GM12892 (cell line): Measurements from ENCODE around the gene FAM13A.

Experiments
- DNase-seq: peaks from one replicate; pipeline ENCODE4 v3.0.0; 2011; ENCODE audit not compliant: insufficient read length
- FAIRE-seq: peaks from 2 replicates; lab custom pipeline; 2011; peaks lifted over from hg19 to GRCh38; lab: Jason Lieb, UNC
- POLR2A ChIP-seq: IDR thresholded peaks from 2 replicates; pipeline ENCODE4 v1.6.1; 2011; ENCODE audit warnings: low read depth, low read length, control low read depth
- POLR2AphosphoS5 ChIP-seq: IDR thresholded peaks from 2 replicates; pipeline ENCODE4 v1.6.1; 2011; ENCODE audit warnings: low read depth, low read length, control low read depth
- TAF1 ChIP-seq: IDR thresholded peaks from 2 replicates; pipeline ENCODE4 v1.6.1; 2011; ENCODE audit warnings: low read depth, mild to moderate bottlenecking, control low read depth, low read length, borderline replicate concordance

The FAM13A gene

DNA sequence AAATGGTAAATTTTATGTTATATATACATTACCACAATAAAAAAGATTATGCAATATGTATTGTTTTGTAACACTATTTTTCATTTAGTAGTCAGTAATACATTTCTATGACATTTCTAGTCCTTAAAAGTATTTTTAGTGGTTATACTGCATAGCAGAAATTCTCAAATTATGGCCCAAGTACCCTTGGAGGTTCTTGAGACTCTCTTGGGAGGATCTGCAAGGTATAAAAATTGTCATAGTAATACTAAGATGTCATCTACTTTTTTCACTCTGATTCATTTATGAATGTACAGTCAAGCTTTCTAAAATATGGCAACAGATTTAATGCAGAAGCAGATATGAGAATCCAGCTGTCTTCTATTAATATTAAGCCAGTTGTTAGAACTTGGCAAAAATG is 220.8 kb downstream of the FAM13A start:
- TF ChIP-seq TAF1, result no peak
- TF ChIP-seq POLR2A, result no peak
- no peak for TF ChIP-seq POLR2AphosphoS5
- FAIRE-seq (no peak), DNase-seq (no peak)

DNA sequence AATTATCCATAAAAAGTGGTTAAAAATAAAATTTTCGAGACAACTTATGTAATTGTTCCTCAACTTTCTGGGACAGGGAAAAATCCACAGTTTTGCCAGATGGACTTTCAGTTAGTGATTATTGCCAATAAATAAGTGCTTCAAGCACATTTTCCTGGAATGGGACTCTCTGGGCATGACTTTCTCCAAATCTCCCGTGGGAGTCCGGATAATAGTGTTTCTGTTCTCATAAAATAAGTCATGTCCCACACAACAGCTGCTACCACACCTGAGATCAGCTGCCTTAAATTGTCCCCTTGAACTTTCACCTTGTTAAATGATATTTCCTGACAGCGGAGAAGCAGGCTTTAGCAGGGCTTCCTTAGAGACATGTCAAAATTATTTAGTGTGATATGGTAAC is 226.0 kb downstream of the FAM13A start:
- DNase-seq, result no peak
- no peak for FAIRE-seq
- TF ChIP-seq POLR2AphosphoS5 (no peak), TAF1 (no peak), POLR2A (no peak)

DNA sequence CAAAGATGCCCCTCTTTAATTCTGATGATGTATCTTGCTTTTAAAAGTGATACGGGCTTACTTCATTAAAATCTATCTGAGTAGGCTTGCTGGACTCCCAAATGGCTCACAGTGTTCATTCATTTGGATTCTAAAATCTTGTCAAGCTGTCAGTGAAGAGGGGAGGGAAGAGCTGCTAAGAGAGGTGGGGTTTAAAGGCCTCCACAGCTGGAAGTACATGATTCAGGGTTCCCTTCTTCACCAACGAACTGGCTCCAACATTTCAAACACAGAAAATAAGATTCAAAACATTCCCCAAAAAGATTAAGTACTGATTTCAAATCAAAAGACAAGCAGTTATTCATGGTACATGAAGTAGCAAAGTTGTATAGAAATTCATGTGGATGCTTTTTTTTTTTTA is 226.4 kb downstream of the FAM13A start:
- FAIRE-seq, result no peak
- DNase-seq, result no peak
- TF ChIP-seq POLR2A (no peak), TAF1 (no peak), POLR2AphosphoS5 (no peak)

GRCh38 chr4:88828842-88829571 is 228.0 kb downstream of the FAM13A start:
- FAIRE-seq (no peak), DNase-seq (no peak)
- no peak for TF ChIP-seq POLR2A
- no peak for TF ChIP-seq TAF1
- no peak for TF ChIP-seq POLR2AphosphoS5

DNA sequence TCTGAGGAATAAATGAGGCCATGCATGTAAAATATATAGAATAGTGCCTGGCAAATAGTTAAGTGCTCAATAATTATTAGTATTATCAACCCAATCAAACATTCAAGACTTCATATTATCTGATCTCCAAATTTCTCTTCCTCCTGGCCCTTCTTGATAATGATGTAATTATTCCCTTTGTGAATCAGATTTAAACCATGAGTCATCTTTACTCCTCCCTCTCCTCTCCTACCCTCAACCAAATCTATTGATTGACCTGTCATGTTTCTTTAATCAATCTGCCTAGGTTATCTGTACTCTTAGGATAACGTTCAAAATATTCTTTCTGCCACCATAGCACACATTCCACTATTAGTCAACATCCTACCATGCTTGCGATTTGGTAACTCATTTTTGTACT is 229.5 kb downstream of the FAM13A start:
- no peak for FAIRE-seq

DNA sequence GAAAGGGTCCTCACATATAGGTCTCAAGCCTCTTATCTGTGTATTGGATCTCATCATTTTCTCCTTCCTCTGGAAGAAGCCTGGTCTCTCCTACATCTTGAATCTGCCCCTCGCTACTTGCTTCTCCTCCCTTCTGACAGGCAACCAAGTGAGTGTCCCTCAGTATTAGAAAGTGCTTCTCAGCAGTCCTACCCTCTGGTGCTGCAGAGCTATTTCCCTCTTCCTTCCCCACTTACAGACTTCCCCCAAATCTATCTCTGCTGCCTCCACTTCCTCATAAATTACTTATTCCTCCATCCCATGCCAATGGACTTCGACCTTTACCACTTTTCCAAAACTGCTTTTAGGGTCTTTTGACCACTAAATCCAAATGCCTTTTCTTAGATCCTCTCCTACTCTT is 230.2 kb downstream of the FAM13A start:
- TF ChIP-seq POLR2AphosphoS5 (no peak), TAF1 (no peak), POLR2A (no peak)
- DNase-seq, result no peak
- FAIRE-seq, result no peak

More for the DNA sequence above, 229.5 kb downstream of the FAM13A start:
- DNase-seq, result no peak
- TF ChIP-seq POLR2AphosphoS5, result no peak
- no peak for TF ChIP-seq POLR2A
- no peak for TF ChIP-seq TAF1

DNA sequence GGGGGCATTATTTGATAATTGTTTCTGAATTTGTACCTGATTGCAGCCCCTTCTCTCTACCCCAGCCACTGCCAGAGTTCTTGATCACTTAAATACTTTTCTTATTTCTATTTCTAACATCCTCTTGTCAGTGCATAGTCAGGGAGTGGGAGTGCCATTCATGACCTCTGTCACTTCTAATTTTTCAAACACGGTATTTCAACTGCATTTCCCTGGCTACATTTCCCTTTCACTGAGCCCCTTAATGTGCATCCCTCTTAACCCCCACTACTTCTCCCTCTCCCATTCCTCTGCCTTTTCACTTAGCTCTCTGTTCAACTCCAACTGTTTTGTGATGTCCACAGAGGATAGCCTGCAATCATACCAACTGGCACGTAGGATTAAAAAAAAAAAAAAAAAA is 231.1 kb downstream of the FAM13A start:
- no peak for DNase-seq
- TF ChIP-seq POLR2A (no peak), POLR2AphosphoS5 (no peak), TAF1 (no peak)
- FAIRE-seq, result no peak

- no peak for DNase-seq
- FAIRE-seq, result peak; percentile 58
- TF ChIP-seq TAF1 (no peak), POLR2A (no peak), POLR2AphosphoS5 (no peak)
Observed at GRCh38 chr4:88823058-88823919, 233.7 kb downstream of the FAM13A start.

DNA sequence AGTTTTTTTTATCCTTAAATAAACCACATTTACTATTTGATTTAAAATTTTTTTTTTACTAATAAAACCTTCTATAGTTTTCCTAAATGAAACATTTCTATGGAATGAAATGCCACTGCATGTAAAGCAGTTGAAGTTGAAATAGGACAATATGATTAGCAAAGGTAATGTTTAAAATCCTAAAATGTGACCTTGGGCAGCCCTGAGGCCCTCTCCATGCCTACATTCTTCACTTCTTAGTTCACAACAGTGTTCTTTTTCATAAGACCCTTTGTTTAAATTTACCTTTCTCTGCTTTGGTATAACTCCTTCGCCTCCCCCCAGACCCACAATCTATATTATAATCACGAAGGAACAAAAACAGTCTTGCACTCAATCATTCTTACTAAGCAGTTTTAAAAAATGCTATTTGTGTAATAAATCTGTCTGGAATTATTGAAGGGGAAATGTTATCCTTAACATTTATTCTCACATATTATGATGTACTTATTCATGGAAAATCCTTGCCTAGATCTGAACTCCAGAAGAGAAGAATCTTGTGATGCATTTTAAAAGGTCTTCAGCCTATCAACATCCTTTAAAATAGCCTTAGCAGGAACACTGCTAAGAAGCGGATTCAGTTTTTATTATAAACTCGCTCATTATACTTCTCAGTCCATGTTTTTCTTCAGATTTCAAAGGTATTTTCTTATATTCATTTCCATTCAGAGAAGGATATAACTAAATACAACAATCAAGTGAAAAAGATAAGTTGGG is 234.8 kb downstream of the FAM13A start:
- DNase-seq (no peak), FAIRE-seq (no peak)
- TF ChIP-seq POLR2A (no peak), TAF1 (no peak), POLR2AphosphoS5 (no peak)

- DNase-seq (no peak), FAIRE-seq (no peak)
- no peak for TF ChIP-seq POLR2AphosphoS5
- TF ChIP-seq POLR2A, result no peak
- TF ChIP-seq TAF1, result no peak
Observed at GRCh38 chr4:88821522-88821921, 235.5 kb downstream of the FAM13A start.

- FAIRE-seq (no peak), DNase-seq (no peak)
- no peak for TF ChIP-seq TAF1
- TF ChIP-seq POLR2A, result no peak
- TF ChIP-seq POLR2AphosphoS5, result no peak
Observed at GRCh38 chr4:88820698-88821415, 236.1 kb downstream of the FAM13A start.
